CD14-positive monocyte (primary cell): Measurements from ENCODE around the gene UBE3D. TPM values are rescaled to one million over a fixed set of nuclear protein-coding genes. Genes with fewer than 3 reads are reported as not detected.

Experiments used
- DNase-seq, 3 donors: peaks; one replicate each; pipeline ENCODE4 v3.0.0-alpha.2; 2011 to 2022
- H2AFZ ChIP-seq: 2 replicates; pipeline ENCODE4 v1.6.0; 2012; ENCODE audit warnings: mild to moderate bottlenecking, low read depth, low read length, inconsistent platforms; ENCODE audit not compliant: insufficient read depth, poor library complexity, severe bottlenecking
- H3K27ac ChIP-seq, 2 donors: 1 replicate in 1 of 2; 2 replicates in 1 of 2; pipeline ENCODE4 v1.5.1; 2012 to 2013; ENCODE audit warnings: low read length in 2 of 2, control low read depth in 1 of 2, inconsistent platforms in 1 of 2, low read depth in 1 of 2, mild to moderate bottlenecking in 1 of 2
- H3K27me3 ChIP-seq, 2 donors: one replicate each; pipeline versions ENCODE4 v1.6.0 to v1.6.1; 2011 to 2013; ENCODE audit warnings: low read length in 2 of 2; ENCODE audit not compliant: control insufficient read depth in 2 of 2, insufficient read depth in 2 of 2
- H3K36me3 ChIP-seq, 2 donors: replicated peaks in 1 of 2; 1 replicate in 1 of 2; 2 replicates in 1 of 2; pipeline versions ENCODE4 v1.5.1 to v1.6.1; 2012 to 2013; ENCODE audit warnings: low read length in 2 of 2, control low read depth in 1 of 2, inconsistent platforms in 1 of 2, mild to moderate bottlenecking in 1 of 2; ENCODE audit not compliant: insufficient read depth in 2 of 2, control insufficient read depth in 1 of 2
- H3K4me1 ChIP-seq, 2 donors: 1 replicate in 1 of 2; 2 replicates in 1 of 2; pipeline versions ENCODE4 v1.5.1 to v1.6.1; 2012 to 2013; ENCODE audit warnings: low read length in 2 of 2, control low read depth in 1 of 2, inconsistent platforms in 1 of 2, mild to moderate bottlenecking in 1 of 2, moderate library complexity in 1 of 2; ENCODE audit not compliant: insufficient read depth in 2 of 2, control insufficient read depth in 1 of 2
- H3K4me2 ChIP-seq: replicated peaks from 2 replicates; pipeline ENCODE3; 2012; ENCODE audit warnings: low read length, moderate library complexity, mild to moderate bottlenecking; ENCODE audit not compliant: poor library complexity, severe bottlenecking; ENCODE audit errors: extremely low read depth
- H3K4me3 ChIP-seq, 3 experiments: fragments of 200-600 bp in 1 of 3; sonication (generic) in 1 of 3; replicated peaks in 1 of 3; 1 replicate in 2 of 3; 2 replicates in 1 of 3; pipeline ENCODE4 v1.5.1; 2011 to 2013; ENCODE audit warnings: low read length in 3 of 3, mild to moderate bottlenecking in 3 of 3, control low read depth in 2 of 3, low read depth in 2 of 3, inconsistent platforms in 1 of 3, moderate library complexity in 1 of 3
- H3K79me2 ChIP-seq: 2 replicates; pipeline ENCODE4 v1.6.0; 2012; ENCODE audit warnings: mild to moderate bottlenecking, control low read depth, inconsistent platforms, low read length, moderate library complexity; ENCODE audit not compliant: insufficient read depth
- H3K9ac ChIP-seq: 2 replicates; pipeline ENCODE4 v1.6.0; 2017; ENCODE audit warnings: low read length, mild to moderate bottlenecking; ENCODE audit not compliant: insufficient read depth, poor library complexity, severe bottlenecking
- H3K9me3 ChIP-seq, 2 donors: replicated peaks in 1 of 2; 1 replicate in 1 of 2; 2 replicates in 1 of 2; pipeline versions ENCODE4 v1.5.1 to v1.6.1; 2012 to 2013; ENCODE audit warnings: low read length in 2 of 2, control low read depth in 1 of 2; ENCODE audit not compliant: control insufficient read depth in 1 of 2, insufficient read depth in 1 of 2
- H4K20me1 ChIP-seq: 2 replicates; pipeline ENCODE4 v1.6.0; 2012; ENCODE audit warnings: mild to moderate bottlenecking, low read length, control low read depth, moderate library complexity; ENCODE audit not compliant: insufficient read depth
- H3K27ac Mint-ChIP-seq, 7 donors: one replicate each; pipeline ENCODE4 v1.8.0; 2020; ENCODE audit warnings: mild to moderate bottlenecking in 7 of 7, mixed read lengths in 7 of 7, moderate library complexity in 6 of 7, inconsistent platforms in 2 of 7
- H3K27me3 Mint-ChIP-seq, 3 donors: one replicate each; pipeline ENCODE4 v1.8.0; 2021 to 2022; ENCODE audit warnings: low read depth in 3 of 3, mild to moderate bottlenecking in 3 of 3, mixed read lengths in 3 of 3, moderate library complexity in 3 of 3, inconsistent platforms in 1 of 3
- H3K36me3 Mint-ChIP-seq, 2 donors: one replicate each; pipeline ENCODE4 v1.8.0; 2020; ENCODE audit warnings: mixed read lengths in 2 of 2, inconsistent platforms in 1 of 2, mild to moderate bottlenecking in 1 of 2
- H3K4me1 Mint-ChIP-seq: one replicate; pipeline ENCODE4 v1.8.0; 2020; ENCODE audit warnings: mild to moderate bottlenecking, mixed read lengths
- H3K4me3 Mint-ChIP-seq, 2 donors: one replicate each; pipeline ENCODE4 v1.8.0; 2020; ENCODE audit warnings: mild to moderate bottlenecking in 2 of 2, mixed read lengths in 2 of 2, moderate library complexity in 1 of 2
- H3K9me3 Mint-ChIP-seq, 7 donors: one replicate each; pipeline ENCODE4 v1.8.0; 2020 to 2022; ENCODE audit warnings: mixed read lengths in 7 of 7, mild to moderate bottlenecking in 6 of 7, moderate library complexity in 6 of 7, inconsistent platforms in 2 of 7
- WGBS: methylation state at CpG from one replicate; pipeline ENCODE4 v1.1.5; 2013; ENCODE audit warnings: missing lambda C conversion rate; ENCODE audit not compliant: insufficient coverage; 5-methylcytosine and 5-hydroxymethylcytosine counted together
- intact Hi-C, 2 donors: fragments of 100-400 bp; cut with micrococcal nuclease; formaldehyde crosslinking; loops; one replicate each; pipeline versions ENCODE4 v1.15.0 to v1.15.1; 2023
- polyA plus RNA-seq, 3 donors: library from polyadenylated mRNA; depleted of rRNA in 1 of 3; unstranded in 2 of 3; stranded (reverse) in 1 of 3; fragments of 300-500 nt in 2 of 3; fragments of >200 nt in 1 of 3; fragmentation: Illumina TruSeq in 2 of 3; gene quantifications; 1 replicate in 2 of 3; 2 replicates in 1 of 3; pipeline ENCODE4 v1.2.3, GENCODE V29; 2012 to 2021
- TF ChIP-seq, protein P1 (sequence below): fragments of 200-600 bp; IDR thresholded peaks from one replicate; pipeline ENCODE4 v1.8.0; 2022; ENCODE audit warnings: antibody characterized with exemption, mild to moderate bottlenecking

Gene UBE3D
- polyA plus RNA-seq, 3 donors = 0.61 to 1.7 (median 1.1) TPM

DNA sequence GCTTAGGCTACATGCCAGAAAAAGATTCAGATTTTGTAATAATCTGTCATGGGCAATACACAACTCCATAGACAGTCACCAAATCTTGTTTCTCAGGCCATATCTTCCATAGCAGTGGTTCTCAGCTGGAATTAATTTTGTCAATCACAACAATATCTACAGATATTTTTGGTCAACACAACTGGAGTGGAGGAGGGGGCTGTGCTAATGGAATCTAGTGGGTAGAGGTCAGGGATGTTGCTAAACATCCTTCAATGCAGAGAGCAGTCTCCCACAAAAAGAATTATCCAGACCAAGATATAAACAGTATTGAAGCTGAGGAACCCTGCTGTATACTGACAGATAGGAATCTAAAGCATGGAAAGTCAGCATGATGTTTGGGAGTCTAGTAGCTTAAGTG, 174.6 kb downstream of the UBE3D start:
- Mint-ChIP-seq H3K36me3 (no peaks in the 10 kb centered on the region), H3K27me3 (peaks cover 0 to 2% (median 2%) of the 10 kb centered on the region in 3 donors), H3K4me1 (no peaks in the 10 kb centered on the region), H3K9me3 (peaks cover 0 to 10% (median 3%) of the 10 kb centered on the region in 7 donors), H3K4me3 (no peak overlapping the region), H3K27ac (peak overlapping the region in 1 of 7 donors; percentile 41)
- no peaks in the 10 kb centered on the region for H3K36me3 ChIP-seq
- no peaks in the 10 kb centered on the region for H4K20me1 ChIP-seq
- no peak overlapping the region for H3K27ac ChIP-seq
- H2AFZ ChIP-seq = no peak overlapping the region
- TF ChIP-seq, protein P1, sequence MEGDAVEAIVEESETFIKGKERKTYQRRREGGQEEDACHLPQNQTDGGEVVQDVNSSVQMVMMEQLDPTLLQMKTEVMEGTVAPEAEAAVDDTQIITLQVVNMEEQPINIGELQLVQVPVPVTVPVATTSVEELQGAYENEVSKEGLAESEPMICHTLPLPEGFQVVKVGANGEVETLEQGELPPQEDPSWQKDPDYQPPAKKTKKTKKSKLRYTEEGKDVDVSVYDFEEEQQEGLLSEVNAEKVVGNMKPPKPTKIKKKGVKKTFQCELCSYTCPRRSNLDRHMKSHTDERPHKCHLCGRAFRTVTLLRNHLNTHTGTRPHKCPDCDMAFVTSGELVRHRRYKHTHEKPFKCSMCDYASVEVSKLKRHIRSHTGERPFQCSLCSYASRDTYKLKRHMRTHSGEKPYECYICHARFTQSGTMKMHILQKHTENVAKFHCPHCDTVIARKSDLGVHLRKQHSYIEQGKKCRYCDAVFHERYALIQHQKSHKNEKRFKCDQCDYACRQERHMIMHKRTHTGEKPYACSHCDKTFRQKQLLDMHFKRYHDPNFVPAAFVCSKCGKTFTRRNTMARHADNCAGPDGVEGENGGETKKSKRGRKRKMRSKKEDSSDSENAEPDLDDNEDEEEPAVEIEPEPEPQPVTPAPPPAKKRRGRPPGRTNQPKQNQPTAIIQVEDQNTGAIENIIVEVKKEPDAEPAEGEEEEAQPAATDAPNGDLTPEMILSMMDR = no peak
- no peaks in the 10 kb centered on the region for H3K4me1 ChIP-seq
- no peak for DNase-seq
- no peaks in the 10 kb centered on the region for H3K27me3 ChIP-seq
- H3K4me3 ChIP-seq = no peak overlapping the region
- intact Hi-C loops = no loop called here
- H3K9ac ChIP-seq = no peak overlapping the region
- no peaks in the 10 kb centered on the region for H3K79me2 ChIP-seq
- H3K9me3 ChIP-seq = no peaks in the 10 kb centered on the region
- no peak overlapping the region for H3K4me2 ChIP-seq

DNA sequence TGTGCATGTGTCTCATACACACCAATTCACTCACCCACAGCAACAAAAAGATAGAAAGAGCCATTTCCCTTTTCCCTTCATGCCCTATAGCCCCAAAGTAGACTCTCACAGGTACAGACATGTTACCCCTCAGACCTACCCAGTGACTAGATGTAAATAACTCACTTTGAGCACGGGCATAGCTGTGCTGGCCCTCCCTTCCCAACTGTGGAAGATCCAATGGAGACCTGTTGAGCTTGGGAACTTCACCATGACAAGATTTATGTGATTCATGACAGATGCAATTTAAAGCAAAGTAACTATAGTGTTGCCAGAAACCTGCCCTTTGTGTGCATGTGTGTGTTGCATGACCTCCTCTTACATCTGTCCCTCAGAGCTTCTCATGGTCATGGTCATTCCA, 175.4 kb downstream of the UBE3D start:
- Histone ChIP-seq H3K36me3 (no peaks in the 10 kb centered on the region), H3K4me3 (no peak overlapping the region), H3K27ac (no peak overlapping the region), H3K79me2 (no peaks in the 10 kb centered on the region), H2AFZ (no peak overlapping the region), H3K9me3 (no peaks in the 10 kb centered on the region), H3K9ac (no peak overlapping the region), H3K27me3 (no peaks in the 10 kb centered on the region), H3K4me2 (no peak overlapping the region), H4K20me1 (no peaks in the 10 kb centered on the region), H3K4me1 (no peaks in the 10 kb centered on the region)
- intact Hi-C loops = no loop called here
- no peak overlapping the region for H3K4me3 Mint-ChIP-seq
- no CpG with 5 or more reads among the region's 1 CpG for WGBS
- TF ChIP-seq, protein P1 = no peak
- peaks cover 0 to 2% (median 2%) of the 10 kb centered on the region in 3 donors for H3K27me3 Mint-ChIP-seq
- DNase-seq = no peak
- H3K4me1 Mint-ChIP-seq = no peaks in the 10 kb centered on the region
- peaks cover 0 to 10% (median 3%) of the 10 kb centered on the region in 7 donors for H3K9me3 Mint-ChIP-seq
- H3K27ac Mint-ChIP-seq = no peak overlapping the region
- H3K36me3 Mint-ChIP-seq = no peaks in the 10 kb centered on the region
